HUDEP-2 (cell line): ENCODE data around the gene ALDH5A1.
A peak's percentile ranks its signal among the peaks of the same experiment; 100 is the strongest.

Source experiments
- DNase-seq, 76 experiments: peaks; one replicate each; lab custom pipeline; 2025; ENCODE audit not compliant: unreplicated experiment in 76 of 76; lab: John Stamatoyannopoulos, UW

The ALDH5A1 gene

DNA sequence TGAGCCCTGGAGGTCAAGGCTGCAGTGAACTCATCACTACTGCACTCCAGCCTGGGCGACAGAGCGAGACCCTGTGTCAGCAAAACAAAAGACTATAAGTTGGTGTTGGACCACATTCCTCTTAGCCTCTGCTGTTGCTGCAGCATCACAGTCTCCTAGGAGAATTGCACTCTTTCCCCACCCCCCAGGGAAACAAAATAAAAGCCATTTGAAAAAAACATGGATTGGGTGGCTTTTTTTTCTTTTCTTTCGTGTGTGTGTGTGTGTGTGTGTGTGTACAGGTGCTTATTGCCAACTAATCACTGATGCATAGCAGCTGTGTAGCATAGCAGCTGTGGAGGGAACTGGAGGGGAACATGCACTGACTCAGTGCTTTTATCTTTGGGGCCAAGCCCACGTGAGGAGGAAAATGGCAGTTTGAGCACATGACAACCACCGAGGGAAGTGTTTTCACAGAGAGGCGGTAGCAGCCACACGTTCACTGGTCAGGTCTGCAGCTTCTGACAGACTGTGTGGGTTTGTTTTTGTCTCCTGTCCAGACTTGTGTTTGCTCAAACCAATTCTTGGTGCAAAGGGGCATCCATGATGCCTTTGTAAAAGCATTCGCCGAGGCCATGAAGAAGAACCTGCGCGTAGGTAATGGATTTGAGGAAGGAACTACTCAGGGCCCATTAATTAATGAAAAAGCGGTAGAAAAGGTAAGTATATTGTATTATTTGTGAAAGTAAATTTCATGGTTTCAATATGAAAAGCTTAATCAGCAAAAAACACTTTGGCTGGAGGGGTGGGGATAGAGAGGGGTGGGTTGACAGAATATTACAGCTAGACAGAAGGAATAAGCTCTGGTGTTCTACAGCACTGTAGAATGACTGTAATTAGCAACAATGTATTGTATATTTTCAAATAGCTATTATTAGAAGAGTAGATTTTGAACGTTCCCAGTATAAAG, 27.7 kb downstream of the ALDH5A1 start:
- DNase-seq = peak in 73 of 76 experiments; percentile 21 to 90 (median 65)

DNA sequence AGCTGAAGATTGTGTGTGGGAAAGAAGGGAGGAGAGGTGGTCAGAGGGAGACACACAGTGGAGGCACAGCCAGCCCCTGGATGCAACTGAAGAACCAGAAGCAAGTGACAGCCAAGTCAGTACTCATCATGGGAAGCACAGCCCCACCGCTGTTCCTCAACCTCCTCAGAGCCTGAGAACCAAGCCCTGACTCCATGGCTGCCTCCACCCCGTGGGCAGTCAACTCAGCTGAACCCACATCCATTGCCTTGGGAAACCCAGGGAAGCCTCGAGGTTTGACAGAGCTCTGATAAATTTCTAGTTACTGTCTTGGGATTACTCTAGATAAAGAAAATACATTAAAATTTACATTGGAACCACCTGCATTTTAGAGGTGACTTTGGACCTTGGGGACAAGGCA, 29.6 kb downstream of the ALDH5A1 start:
- no peak for DNase-seq

DNA sequence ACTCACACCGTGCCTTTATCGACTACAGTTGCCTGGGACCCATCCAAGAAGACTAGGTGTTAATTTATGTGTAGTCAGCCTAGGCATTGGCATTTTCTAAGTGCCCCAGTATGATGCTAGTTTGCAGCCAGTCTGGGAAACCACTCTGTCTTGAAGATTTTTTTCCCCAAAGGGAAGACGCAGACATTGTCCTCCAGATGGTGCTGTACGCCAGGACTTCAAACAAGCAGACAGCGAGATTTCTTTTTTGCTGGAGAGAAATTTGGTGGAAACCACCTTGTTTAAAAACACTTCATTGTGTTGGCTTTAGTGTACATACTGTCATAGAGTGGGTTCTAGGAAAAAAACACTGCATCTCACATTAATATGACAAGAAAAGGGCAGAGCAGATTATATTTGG, 30.0 kb downstream of the ALDH5A1 start:
- peak in 40 of 76 experiments; percentile 5 to 63 (median 30) for DNase-seq

DNA sequence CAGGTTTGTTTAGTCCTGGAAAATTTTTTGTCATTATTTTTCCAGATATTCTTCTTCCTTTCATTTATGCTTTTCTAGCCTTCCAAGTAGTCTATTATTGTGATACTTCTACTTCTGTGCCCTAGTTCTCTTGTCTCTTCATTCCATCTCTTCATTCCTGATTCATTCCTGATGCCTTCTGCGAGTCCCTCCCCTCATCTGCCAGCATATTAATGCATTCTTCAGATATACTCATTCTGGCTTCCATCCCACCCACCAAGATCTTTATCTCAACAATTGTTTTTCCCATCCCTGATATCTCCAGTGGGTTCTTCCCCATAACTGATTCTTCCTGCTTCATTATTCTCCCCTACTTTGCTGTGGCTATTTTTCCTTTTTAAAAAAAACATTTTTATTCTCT, 35.2 kb downstream of the ALDH5A1 start:
- no peak for DNase-seq

DNA sequence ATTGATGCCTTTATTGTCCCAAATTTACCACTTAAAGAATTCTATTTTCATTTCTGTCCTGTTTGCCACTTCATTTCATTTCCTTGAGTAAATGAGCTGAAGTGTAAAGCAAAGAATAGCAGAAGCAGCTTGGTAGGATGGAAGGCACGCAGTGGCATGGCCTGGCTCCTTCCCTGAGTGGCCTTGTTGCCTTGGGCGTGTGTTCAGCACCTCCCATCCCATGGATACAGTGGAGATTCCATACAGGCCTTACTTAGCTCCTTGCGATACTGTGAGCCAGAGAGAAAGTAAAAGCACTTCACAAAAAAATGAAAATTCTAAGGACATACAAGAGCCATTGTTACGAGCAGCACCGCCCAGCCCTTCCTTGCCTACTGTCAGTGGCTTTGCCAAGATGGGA, 39.6 kb downstream of the ALDH5A1 start:
- DNase-seq = no peak

DNA sequence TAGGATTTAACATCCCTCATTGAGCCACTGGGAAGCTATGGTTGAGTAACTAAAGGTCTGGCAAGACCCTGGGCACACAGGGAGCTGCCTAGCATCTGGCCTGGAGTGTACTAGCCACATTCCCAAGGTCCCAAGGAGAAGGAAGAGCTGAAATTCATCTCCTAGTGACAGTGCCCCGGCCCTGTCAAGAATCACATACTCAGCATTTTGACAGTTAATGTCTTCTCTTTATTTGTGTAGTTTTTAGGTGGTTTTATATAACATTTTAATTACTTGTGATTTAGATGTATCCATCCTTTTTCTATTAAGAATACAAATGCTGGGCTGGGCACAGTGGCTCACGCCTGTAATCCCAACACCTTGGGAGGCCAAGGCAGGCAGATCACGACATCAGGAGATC, 40.4 kb downstream of the ALDH5A1 start:
- no peak for DNase-seq

DNA sequence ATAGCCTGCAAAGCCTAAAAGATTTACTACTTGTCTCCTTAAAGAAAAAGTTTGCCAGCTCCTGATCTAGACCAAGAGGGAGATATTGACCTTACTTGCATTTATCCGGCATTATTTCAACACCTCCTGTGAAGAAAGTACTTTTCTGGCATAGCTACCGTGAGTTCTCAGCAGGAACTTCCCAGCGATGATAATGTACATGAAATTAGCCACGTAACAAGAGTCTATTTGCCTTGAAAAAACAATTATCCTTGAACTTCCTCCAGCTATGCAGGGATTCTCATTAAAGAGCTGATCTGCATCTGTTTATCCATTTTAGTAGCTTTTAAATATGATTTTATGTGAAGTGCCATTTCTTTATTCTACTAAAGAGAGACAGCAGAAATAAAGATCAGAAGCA, 41.7 kb downstream of the ALDH5A1 start:
- DNase-seq = no peak

DNA sequence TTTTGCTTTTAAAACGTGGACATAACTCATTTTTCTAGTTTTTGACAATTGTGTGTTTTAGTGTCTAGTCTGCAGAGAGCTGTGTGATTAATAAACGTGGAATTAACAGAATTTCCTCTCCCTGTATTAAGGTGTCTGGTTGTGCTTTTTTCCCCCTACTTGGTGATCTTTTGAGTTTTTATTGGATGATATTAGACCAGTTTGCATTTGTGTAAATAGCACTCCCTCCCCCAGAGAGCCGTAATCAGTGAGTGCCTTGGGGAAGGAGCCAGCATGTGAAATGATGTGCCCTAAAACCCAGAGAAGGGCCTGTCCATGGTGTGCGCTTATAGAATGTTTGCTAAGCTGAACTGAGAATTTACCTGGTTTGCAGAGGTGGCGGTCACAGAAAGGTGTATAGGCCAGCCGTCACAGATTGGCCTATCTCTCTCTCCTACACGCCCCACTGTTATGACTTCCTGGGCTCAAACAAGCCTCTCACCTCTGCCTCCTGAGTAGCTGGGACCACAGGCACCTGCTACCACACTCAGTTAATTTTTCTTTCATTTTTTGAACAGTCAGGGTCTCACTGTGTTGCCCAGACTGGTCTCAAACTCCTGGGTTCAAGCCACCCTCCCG, 42.4 kb downstream of the ALDH5A1 start:
- no peak for DNase-seq

DNA sequence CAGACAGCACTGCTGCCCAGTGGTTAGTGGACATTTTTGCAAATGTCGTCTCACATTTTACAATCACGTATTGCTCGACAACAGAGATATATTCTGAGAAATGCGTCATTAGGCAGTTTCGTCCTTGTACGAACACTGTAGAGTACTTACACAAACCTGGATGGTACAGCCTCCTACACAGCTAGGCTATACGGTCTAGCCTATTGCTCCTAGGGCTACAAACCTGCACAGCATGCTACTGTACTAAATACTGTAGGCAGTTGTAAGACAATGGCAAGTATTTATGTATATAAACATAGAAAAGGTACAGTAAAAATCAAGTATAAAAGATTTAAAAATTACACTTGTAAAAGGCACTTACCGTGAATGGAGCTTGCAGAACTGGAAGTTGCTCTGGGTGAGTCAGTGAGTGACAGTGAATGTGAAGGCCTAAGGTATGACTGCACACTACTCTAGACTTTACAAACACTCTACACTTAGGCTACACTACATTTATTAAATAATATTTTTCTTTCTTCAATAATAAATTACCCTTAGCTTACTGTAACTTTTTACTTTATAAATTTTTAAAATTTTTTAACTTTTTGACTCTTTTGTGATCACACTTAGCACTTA, 43.1 kb downstream of the ALDH5A1 start:
- DNase-seq = no peak

DNA sequence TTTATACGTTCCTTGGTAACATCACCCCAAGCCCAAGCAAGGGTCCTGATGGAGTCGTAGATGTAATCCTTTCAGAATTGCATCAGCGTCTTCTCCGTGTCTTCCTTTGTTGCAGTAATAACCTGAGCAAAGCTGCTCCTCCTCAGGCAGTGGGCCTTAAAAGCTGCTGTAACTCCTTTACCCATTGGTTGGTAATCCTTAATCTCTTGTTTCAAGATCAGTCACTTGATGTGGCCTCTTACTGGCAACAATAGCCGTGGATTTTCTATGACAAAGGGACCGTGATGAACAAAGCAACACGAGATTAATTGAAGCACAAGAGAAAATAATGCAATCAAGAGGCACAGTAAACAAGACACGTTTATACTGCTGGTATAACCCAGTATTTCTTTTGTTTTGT, 44.6 kb downstream of the ALDH5A1 start:
- DNase-seq = no peak

DNA sequence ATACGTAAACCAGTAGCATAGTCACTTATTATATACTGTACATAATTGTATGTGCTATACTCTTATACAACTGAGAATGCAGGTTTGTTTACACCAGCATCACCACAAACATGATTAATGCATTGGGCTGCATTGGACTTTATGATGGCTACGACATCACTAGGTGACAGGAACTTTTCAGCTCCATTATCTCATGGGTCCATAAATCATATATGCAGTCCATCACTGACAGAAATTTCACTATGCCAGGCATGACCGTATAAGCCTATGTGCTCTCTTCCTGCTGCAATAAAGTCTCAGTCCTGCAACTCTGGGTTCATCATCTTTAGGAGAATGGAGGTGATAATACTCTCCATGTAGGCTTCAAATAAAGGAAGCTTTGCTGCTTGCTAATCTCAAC, 45.4 kb downstream of the ALDH5A1 start:
- DNase-seq = no peak

DNA sequence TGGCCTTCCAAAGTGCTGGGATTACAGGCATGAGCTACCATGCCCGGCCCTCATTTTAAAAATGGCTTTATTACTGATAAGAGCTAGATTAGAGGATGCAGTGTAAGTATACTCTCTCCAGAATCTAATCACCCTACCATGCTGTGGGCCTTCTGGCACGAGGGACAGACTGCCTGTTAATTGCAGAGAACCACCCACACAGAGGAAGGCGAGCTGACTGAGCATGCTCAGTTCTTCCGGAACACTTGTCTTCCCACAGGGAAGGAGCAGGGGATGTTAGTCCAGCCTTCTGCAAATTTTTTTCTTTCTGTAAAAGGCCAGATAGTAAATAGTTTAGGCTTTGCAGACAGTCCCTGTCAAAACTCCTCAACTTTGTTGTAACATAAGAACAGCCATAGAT, 48.9 kb downstream of the ALDH5A1 start:
- no peak for DNase-seq

DNA sequence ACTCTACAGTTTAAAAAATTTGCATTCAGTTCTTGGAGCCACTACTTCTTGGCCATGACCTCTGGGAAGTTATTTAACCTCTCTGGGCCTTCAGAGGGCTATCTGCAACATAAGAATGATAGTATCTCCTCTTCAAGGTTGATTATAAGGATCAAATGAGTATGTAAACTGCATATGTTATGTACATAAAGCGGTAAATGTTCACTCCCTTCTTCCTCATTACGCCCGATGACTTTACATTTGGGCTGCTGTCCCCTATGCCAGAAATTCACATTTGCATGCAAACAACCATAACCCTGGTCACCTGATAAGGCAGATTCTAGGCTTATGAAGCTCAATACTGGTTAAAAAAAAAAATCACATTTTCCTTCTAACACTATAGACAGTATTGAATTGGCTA, 50.4 kb downstream of the ALDH5A1 start:
- DNase-seq = no peak

DNA sequence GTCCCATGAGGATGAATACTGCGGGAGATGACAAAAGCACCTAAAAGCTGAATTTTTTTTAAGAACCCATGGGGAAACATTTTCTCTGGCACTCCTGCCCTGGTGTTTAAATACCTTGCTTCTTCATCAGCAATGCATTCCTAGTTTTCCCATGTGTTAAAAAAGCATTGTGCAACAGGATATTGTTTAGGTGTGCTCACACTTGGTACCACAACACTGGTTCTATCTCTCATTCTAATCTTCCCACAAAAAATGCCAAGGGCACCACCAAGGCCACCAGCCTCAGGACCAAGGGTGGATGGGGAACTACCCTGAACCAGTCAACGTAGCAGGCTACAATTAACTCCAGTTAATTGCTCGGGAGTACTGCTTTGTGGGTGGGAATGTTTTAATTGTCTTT, 50.9 kb downstream of the ALDH5A1 start:
- DNase-seq = no peak

DNA sequence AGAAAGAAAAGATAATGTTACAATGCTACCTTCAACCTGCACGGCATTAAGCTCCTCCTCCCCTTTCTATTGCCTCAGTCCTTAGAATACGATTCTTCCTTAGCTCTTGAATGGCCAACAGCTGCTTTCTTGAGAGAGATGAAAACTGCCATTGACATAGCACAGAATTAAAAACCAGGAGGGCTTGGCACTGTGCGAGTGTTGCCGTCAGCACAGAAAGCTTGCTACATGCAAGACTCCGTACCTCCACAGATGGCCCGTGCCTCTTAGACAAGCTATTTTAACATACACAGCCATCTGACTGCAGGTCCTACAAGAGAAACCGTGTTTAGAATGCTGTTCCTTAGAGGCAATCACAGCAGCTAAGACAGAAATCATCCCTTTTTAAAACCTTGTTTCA, 51.7 kb downstream of the ALDH5A1 start:
- no peak for DNase-seq

DNA sequence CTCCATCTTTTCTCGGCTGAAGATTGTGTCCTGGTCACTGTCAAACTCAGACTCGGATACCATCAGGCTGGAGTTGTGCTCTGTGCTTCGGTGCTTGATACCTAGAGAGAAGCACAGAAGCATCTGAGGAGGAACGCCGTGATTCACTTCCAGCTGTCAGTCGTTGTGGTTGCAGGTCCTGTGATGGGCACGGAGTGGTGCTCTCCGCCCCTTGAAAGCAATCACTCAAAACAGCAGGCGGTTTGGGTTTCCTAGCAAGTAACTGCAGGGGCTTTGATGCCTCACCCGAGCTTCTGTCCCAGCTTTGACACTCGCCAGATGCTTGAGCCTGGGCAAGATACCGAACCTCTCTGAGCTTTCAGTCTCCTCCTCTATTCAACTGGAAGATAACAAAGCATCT, 52.5 kb downstream of the ALDH5A1 start:
- DNase-seq = no peak

DNA sequence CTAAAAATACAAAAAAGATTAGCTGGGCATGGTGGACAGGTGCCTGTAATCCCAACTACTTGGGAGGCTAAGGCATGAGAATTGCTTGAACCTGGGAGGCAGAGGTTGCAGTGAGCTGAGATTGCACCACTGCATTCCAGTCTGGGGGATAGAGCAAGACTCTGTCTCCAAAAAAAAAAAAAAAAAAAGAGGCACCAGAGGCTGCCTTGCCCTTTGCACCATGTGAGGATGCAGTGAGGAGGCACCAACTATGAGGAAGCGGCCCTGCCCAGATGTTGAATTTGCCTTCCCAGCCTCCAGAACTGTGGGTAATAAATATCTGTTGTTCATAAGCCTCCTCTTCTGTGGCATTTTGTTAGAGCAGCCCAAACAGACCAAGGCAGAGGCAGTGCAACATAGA, 54.4 kb downstream of the ALDH5A1 start:
- DNase-seq = no peak

DNA sequence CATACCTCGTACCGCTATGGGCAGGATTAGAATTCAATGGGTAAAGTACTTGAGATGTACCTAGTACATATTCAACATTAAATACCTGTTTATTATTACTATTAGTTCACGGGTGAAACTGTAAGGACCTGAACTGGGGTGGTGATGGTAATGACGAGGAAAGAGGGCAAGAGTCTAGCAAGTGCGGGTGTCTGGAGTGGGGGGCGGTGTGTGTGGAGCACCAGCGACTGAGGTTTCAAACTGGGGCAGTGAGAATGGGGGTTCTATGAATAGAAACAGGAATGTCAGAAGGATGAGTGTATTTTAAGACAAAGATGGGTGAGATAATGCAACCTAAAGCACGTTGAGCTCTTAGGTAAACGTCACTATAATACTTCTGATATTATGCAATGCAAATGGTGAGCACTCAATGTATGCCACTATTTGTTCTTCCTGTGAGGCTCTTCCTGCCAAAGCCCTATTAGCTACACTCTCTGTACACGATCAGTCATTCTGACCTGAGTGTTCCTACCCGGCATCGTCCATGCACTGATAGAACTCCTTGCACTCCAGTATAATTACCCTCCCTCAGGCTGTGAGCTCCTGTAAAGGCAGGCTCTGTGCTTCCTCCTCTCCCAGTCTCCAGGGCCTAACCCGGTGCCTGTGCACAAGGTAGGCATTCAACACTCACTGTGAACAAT, 55.0 kb downstream of the ALDH5A1 start:
- DNase-seq = no peak

DNA sequence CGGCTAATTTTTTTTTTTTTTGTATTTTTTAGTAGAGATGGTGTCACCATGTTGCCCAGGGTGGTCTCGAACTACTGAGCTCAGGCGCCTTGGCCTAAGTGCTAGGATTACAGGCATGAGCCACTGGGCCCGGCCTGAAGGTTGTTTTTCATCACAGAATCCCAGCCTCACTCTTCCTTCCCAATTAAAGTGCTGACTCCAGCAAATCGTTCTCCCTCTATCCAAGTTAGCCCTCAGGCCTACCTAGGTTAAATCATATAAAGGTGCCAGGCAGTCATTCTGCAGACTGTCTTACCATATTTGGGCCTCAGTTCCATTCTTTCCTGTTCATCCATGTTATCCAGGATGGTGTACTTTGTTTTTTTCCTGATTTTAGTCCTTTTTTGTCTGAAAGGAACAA, 56.4 kb downstream of the ALDH5A1 start:
- DNase-seq = no peak

DNA sequence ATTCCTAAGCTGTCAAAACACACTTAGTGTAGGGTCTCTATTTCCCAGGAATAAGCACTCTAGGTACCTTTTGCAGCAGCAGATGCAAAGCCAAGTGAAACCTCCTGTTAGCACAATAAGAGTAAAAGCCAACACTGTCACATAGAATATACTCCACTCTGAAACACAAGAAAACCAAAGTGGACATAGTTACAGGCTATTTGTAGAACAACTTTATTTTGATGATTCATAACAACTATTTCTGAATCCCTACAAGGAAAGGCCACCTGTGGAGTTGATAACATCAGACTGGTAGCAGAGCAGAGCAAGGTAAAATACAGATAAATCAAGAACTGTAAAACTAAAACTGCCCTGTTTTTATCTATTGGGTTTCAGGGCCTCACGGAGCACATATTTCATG, 59.7 kb downstream of the ALDH5A1 start:
- DNase-seq = no peak

DNA sequence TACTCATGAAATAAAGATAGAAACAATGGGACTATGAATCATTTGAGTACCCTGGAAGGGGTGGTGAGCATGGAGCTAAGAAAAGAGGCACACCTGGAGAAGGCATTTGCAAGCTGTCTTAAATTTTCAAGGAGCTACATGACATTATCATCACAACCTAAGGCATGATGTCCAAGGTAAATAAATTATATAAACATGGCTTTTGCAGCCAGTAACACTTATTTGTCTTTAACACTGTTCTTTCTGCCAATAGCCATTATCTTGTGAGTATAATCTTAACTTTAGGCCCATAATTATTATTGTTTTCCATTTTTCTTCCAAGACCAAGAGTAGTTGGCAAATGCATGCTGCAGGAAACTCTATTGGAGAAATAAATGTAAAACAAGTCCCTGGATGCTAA, 63.7 kb downstream of the ALDH5A1 start:
- no peak for DNase-seq
